ENCODE measurements around the gene PSORS1C2.
"Not testable (repeated sequence)": the region's sequence is repeated elsewhere in the genome, so short reads cannot be mapped to it uniquely, and the experiment has no call there.

Gene PSORS1C2

GRCh38 chr6:31165064-31165832 is 26.4 kb upstream of the PSORS1C2 start:
- DNase-seq, result not testable (repeated sequence)

GRCh38 chr6:31164475-31165063 is 25.7 kb upstream of the PSORS1C2 start:
- not testable (repeated sequence) for DNase-seq

- DNase-seq, result no peak
Observed at GRCh38 chr6:31163922-31164321, 25.1 kb upstream of the PSORS1C2 start.

GRCh38 chr6:31162463-31163165 is 23.7 kb upstream of the PSORS1C2 start:
- DNase-seq, result no peak

GRCh38 chr6:31161216-31162126 is 22.6 kb upstream of the PSORS1C2 start:
- no peak for DNase-seq

GRCh38 chr6:31158863-31159855 is 20.3 kb upstream of the PSORS1C2 start:
- peak in 1 of 2 donors; percentile 3 for DNase-seq

GRCh38 chr6:31158140-31158862 is 19.4 kb upstream of the PSORS1C2 start, which contains the start of gene TCF19:
TSS of gene TCF19 (plus strand) at chr6:31158589. CDS start at chr6:31159470, 881 bp downstream.
- DNase-seq, result peak; percentile 99

GRCh38 chr6:31157513-31158139 is 18.8 kb upstream of the PSORS1C2 start, which contains the start of gene CCHCR1:
TSS of gene CCHCR1 (minus strand) at chr6:31157802. CDS start at chr6:31157600, 202 bp downstream.
- DNase-seq, result no peak

- no peak for DNase-seq
Observed at GRCh38 chr6:31156641-31157040, 17.8 kb upstream of the PSORS1C2 start.

- no peak for DNase-seq
Observed at GRCh38 chr6:31154436-31154835, 15.6 kb upstream of the PSORS1C2 start.

- no peak for DNase-seq
Observed at GRCh38 chr6:31152781-31153180, 13.9 kb upstream of the PSORS1C2 start.

- DNase-seq, result no peak
Observed at GRCh38 chr6:31149827-31150447, 11.1 kb upstream of the PSORS1C2 start.

GRCh38 chr6:31145386-31145785 is 6.5 kb upstream of the PSORS1C2 start:
- no peak for DNase-seq

- DNase-seq, result no peak
Observed at GRCh38 chr6:31144970-31145340, 6.1 kb upstream of the PSORS1C2 start.

GRCh38 chr6:31144296-31144969 is 5.6 kb upstream of the PSORS1C2 start:
- DNase-seq, result no peak

- DNase-seq, result no peak
Observed at GRCh38 chr6:31143148-31143547, 4.3 kb upstream of the PSORS1C2 start.

GRCh38 chr6:31142361-31142761 is 3.5 kb upstream of the PSORS1C2 start:
- DNase-seq, result no peak

- DNase-seq, result no peak
Observed at GRCh38 chr6:31140643-31141042, 1.8 kb upstream of the PSORS1C2 start.

- DNase-seq, result no peak
Observed at GRCh38 chr6:31139599-31139998, 733 bp upstream of the PSORS1C2 start.
